ENCODE data around the gene LRCH4.

Gene LRCH4

GRCh38 chr7:100585511-100586265 is at the start of gene LRCH4:
Gene LRCH4 (minus strand): TSS chr7:100586129. CDS start chr7:100586100, 29 bp downstream.
- Histone ChIP-seq H3K4me1 (ENCODE audit: low read length) (peaks cover 24% of the 10 kb centered on the region), H3K27ac (ENCODE audit: low read length) (peak within 1 kb of the TSS; percentile 85), H2AFZ (ENCODE audit: low read depth, low read length) (peak within 1 kb of the TSS; percentile 87)

GRCh38 chr7:100632951-100633717 is 47.2 kb upstream of the LRCH4 start:
- H3K4me2 ChIP-seq (ENCODE audit: low read length) = peak overlapping the region; percentile 95
- H2AFZ ChIP-seq (ENCODE audit: low read depth, low read length) = peak overlapping the region; percentile 89
- peak overlapping the region; percentile 96 for H3K9ac ChIP-seq (ENCODE audit: low read length)
- H3K4me3 ChIP-seq (ENCODE audit: low read length) = peak overlapping the region; percentile 91
- H3K9me3 ChIP-seq (ENCODE audit: insufficient read depth, low read length) = no peaks in the 10 kb centered on the region
- H3K36me3 ChIP-seq (replicated peaks; ENCODE audit: low read depth, low read length) = no peaks in the 10 kb centered on the region
- TF ChIP-seq EZH2phosphoT487 (IDR thresholded peaks at IDR 0.05; ENCODE audit: low read depth) (no peak), CTCF (IDR thresholded peaks at IDR 0.05; ENCODE audit: low read depth, low read length) (peak; percentile 38)
- H3K27me3 ChIP-seq (ENCODE audit: low read depth, low read length) = no peaks in the 10 kb centered on the region
- H3K27ac ChIP-seq (ENCODE audit: low read length) = peak overlapping the region; percentile 31
- H3K4me1 ChIP-seq (ENCODE audit: low read length) = peaks cover 5% of the 10 kb centered on the region
- no peaks in the 10 kb centered on the region for H3K79me2 ChIP-seq (ENCODE audit: low read length)
- H4K20me1 ChIP-seq (ENCODE audit: insufficient read depth, low read length) = no peaks in the 10 kb centered on the region

More at GRCh38 chr7:100585511-100586265, at the start of gene LRCH4:
- Histone ChIP-seq H3K36me3 (replicated peaks; ENCODE audit: low read depth, low read length) (peaks cover 8% of the 10 kb centered on the region), H3K79me2 (ENCODE audit: low read length) (peaks cover 8% of the 10 kb centered on the region), H3K27me3 (ENCODE audit: low read depth, low read length) (0 out of 2 replicates have a peak, but pooled peaks cover 6% of the 10 kb centered on the region), H3K4me2 (ENCODE audit: low read length) (peak within 1 kb of the TSS; percentile 96), H4K20me1 (ENCODE audit: insufficient read depth, low read length) (0 out of 2 replicates have a peak, but pooled peaks cover 2% of the 10 kb centered on the region), H3K4me3 (ENCODE audit: low read length) (peak within 1 kb of the TSS; percentile 86), H3K9me3 (ENCODE audit: insufficient read depth, low read length) (no peaks in the 10 kb centered on the region), H3K9ac (ENCODE audit: low read length) (peak within 1 kb of the TSS; percentile 94)
- TF ChIP-seq CTCF (IDR thresholded peaks at IDR 0.05; ENCODE audit: low read depth, low read length) (no peak), EZH2phosphoT487 (IDR thresholded peaks at IDR 0.05; ENCODE audit: low read depth) (no peak)

GRCh38 chr7:100630066-100630465 is 44.1 kb upstream of the LRCH4 start:
- no peak overlapping the region for H3K4me3 ChIP-seq (ENCODE audit: low read length)
- H3K9me3 ChIP-seq (ENCODE audit: insufficient read depth, low read length) = no peaks in the 10 kb centered on the region
- H3K9ac ChIP-seq (ENCODE audit: low read length) = no peak overlapping the region
- H3K36me3 ChIP-seq (replicated peaks; ENCODE audit: low read depth, low read length) = no peaks in the 10 kb centered on the region
- H3K4me1 ChIP-seq (ENCODE audit: low read length) = peaks cover 17% of the 10 kb centered on the region
- no peaks in the 10 kb centered on the region for H4K20me1 ChIP-seq (ENCODE audit: insufficient read depth, low read length)
- H3K27ac ChIP-seq (ENCODE audit: low read length) = no peak overlapping the region
- no peaks in the 10 kb centered on the region for H3K79me2 ChIP-seq (ENCODE audit: low read length)
- H3K27me3 ChIP-seq (ENCODE audit: low read depth, low read length) = no peaks in the 10 kb centered on the region
- TF ChIP-seq CTCF (IDR thresholded peaks at IDR 0.05; ENCODE audit: low read depth, low read length) = no peak
- no peak for TF ChIP-seq EZH2phosphoT487 (IDR thresholded peaks at IDR 0.05; ENCODE audit: low read depth)
- no peak overlapping the region for H2AFZ ChIP-seq (ENCODE audit: low read depth, low read length)
- H3K4me2 ChIP-seq (ENCODE audit: low read length) = no peak overlapping the region

- Histone ChIP-seq H3K27ac (ENCODE audit: low read length) (no peak overlapping the region), H3K27me3 (ENCODE audit: low read depth, low read length) (no peaks in the 10 kb centered on the region), H4K20me1 (ENCODE audit: insufficient read depth, low read length) (no peaks in the 10 kb centered on the region), H3K4me2 (ENCODE audit: low read length) (no peak overlapping the region), H3K9ac (ENCODE audit: low read length) (no peak overlapping the region), H3K79me2 (ENCODE audit: low read length) (no peaks in the 10 kb centered on the region), H3K36me3 (replicated peaks; ENCODE audit: low read depth, low read length) (no peaks in the 10 kb centered on the region), H3K9me3 (ENCODE audit: insufficient read depth, low read length) (no peaks in the 10 kb centered on the region), H3K4me1 (ENCODE audit: low read length) (peaks cover 16% of the 10 kb centered on the region), H2AFZ (ENCODE audit: low read depth, low read length) (no peak overlapping the region), H3K4me3 (ENCODE audit: low read length) (no peak overlapping the region)
- peak; percentile 38 for TF ChIP-seq CTCF (IDR thresholded peaks at IDR 0.05; ENCODE audit: low read depth, low read length)
- no peak for TF ChIP-seq EZH2phosphoT487 (IDR thresholded peaks at IDR 0.05; ENCODE audit: low read depth)
Observed at GRCh38 chr7:100629117-100629716, 43.3 kb upstream of the LRCH4 start.

Data from OCI-LY3 (cell line).